Measurements from ENCODE around the gene DYNC1I1.

GRCh38 chr7:95805909-95806308 lies 33.6 kb downstream of the DYNC1I1 start:
- no peak for TF ChIP-seq CTCF (conservative IDR thresholded peaks at IDR 0.05; ENCODE audit: low read depth, low read length)
- TF ChIP-seq EZH2 (IDR thresholded peaks at IDR 0.05; ENCODE audit: borderline replicate concordance, low read depth, low read length, poor library complexity, severe bottlenecking), result no peak

All from A673 (cell line).